CD4-positive, alpha-beta T cell treated with Interleukin-17A for 4 hours (primary cell): ENCODE results near the gene SSH2.
"Not testable (repeated sequence)": the region's sequence is repeated elsewhere in the genome, so short reads cannot be mapped to it uniquely, and the experiment has no call there.

Experiments used
- DNase-seq: peaks from one replicate; pipeline ENCODE4 v3.0.0-alpha.2; 2020; ENCODE audit warnings: mixed read lengths

Gene SSH2

GRCh38 chr17:29870836-29871465, 59.1 kb downstream of the SSH2 start:
- DNase-seq, result no peak

GRCh38 chr17:29867643-29868181, 62.3 kb downstream of the SSH2 start:
- DNase-seq, result no peak

- no peak for DNase-seq
These were observed 63.2 kb downstream of the SSH2 start for GRCh38 chr17:29866746-29867404.

- DNase-seq, result no peak
These were observed 65.4 kb downstream of the SSH2 start for GRCh38 chr17:29864615-29865014.

- DNase-seq, result not testable (repeated sequence)
These were observed 65.9 kb downstream of the SSH2 start for GRCh38 chr17:29864123-29864522.

- DNase-seq, result no peak
These were observed 67.1 kb downstream of the SSH2 start for GRCh38 chr17:29862951-29863350.

GRCh38 chr17:29862127-29862526, 67.9 kb downstream of the SSH2 start:
- no peak for DNase-seq

- not testable (repeated sequence) for DNase-seq
These were observed 70.6 kb downstream of the SSH2 start for GRCh38 chr17:29859445-29859844.

- DNase-seq, result no peak
These were observed 72.2 kb downstream of the SSH2 start for GRCh38 chr17:29857823-29858222.

GRCh38 chr17:29857105-29857504, 72.9 kb downstream of the SSH2 start:
- DNase-seq, result not testable (repeated sequence)

- DNase-seq, result no peak
These were observed 74.3 kb downstream of the SSH2 start for GRCh38 chr17:29855686-29856085.

- DNase-seq, result no peak
These were observed 81.3 kb downstream of the SSH2 start for GRCh38 chr17:29848737-29849136.

GRCh38 chr17:29847527-29848400, 82.3 kb downstream of the SSH2 start:
- DNase-seq, result no peak

GRCh38 chr17:29847118-29847517, 82.9 kb downstream of the SSH2 start:
- DNase-seq, result no peak

- DNase-seq, result no peak
These were observed 83.7 kb downstream of the SSH2 start for GRCh38 chr17:29846298-29846697.

GRCh38 chr17:29844339-29845048, 85.5 kb downstream of the SSH2 start:
- DNase-seq, result no peak

- no peak for DNase-seq
These were observed 89.1 kb downstream of the SSH2 start for GRCh38 chr17:29840884-29841283.

- DNase-seq, result no peak
These were observed 90.4 kb downstream of the SSH2 start for GRCh38 chr17:29839656-29840055.

GRCh38 chr17:29838961-29839360, 91.1 kb downstream of the SSH2 start:
- no peak for DNase-seq

GRCh38 chr17:29837531-29837930, 92.5 kb downstream of the SSH2 start:
- DNase-seq, result no peak

- no peak for DNase-seq
These were observed 93.4 kb downstream of the SSH2 start for GRCh38 chr17:29836643-29837042.

GRCh38 chr17:29835435-29836351, 94.3 kb downstream of the SSH2 start:
- DNase-seq, result no peak
